Lung (tissue), 12 donors: ENCODE results near the gene HIP1R. TPM values are rescaled to one million over a fixed set of nuclear protein-coding genes. Genes with fewer than 3 reads are reported as not detected.

Experiments used
- ATAC-seq: fragments of 200-7000 bp; cut with Tn5 transposase; one replicate; pipeline ENCODE4 v1.9.1; 2020; ENCODE audit warnings: moderate number of reproducible peaks; ENCODE audit not compliant: insufficient read depth, low FRiP score
- DNase-seq, 3 donors: peaks; one replicate each; pipeline ENCODE4 v3.0.0-alpha.2; 2013 to 2017
- H3K27ac ChIP-seq, 2 donors: one replicate each; pipeline ENCODE4 v1.5.1; 2013; ENCODE audit warnings: mild to moderate bottlenecking in 2 of 2, moderate library complexity in 2 of 2, control low read depth in 1 of 2, inconsistent platforms in 1 of 2, low read depth in 1 of 2, low read length in 1 of 2
- H3K27me3 ChIP-seq, 3 donors: one replicate each; pipeline ENCODE4 v1.5.1; 2013; ENCODE audit warnings: low read length in 2 of 3; ENCODE audit not compliant: control insufficient read depth in 3 of 3, insufficient read depth in 3 of 3
- H3K36me3 ChIP-seq, 4 donors: one replicate each; pipeline ENCODE4 v1.5.1; 2013; ENCODE audit warnings: low read length in 4 of 4, mild to moderate bottlenecking in 1 of 4, moderate library complexity in 1 of 4; ENCODE audit not compliant: control insufficient read depth in 4 of 4, insufficient read depth in 4 of 4
- H3K4me1 ChIP-seq, 5 donors: one replicate each; pipeline ENCODE4 v1.5.1; 2013; ENCODE audit warnings: low read length in 5 of 5, mild to moderate bottlenecking in 2 of 5, moderate library complexity in 1 of 5; ENCODE audit not compliant: control insufficient read depth in 5 of 5, insufficient read depth in 5 of 5
- H3K4me3 ChIP-seq: one replicate; pipeline ENCODE4 v1.5.1; 2013; ENCODE audit warnings: mild to moderate bottlenecking, control low read depth, moderate library complexity
- H3K9ac ChIP-seq, 2 donors: one replicate each; pipeline ENCODE4 v1.5.1; 2013; ENCODE audit warnings: low read length in 2 of 2, control low read depth in 1 of 2; ENCODE audit not compliant: insufficient read depth in 1 of 2
- H3K9me3 ChIP-seq, 4 donors: one replicate each; pipeline ENCODE4 v1.5.1; 2013; ENCODE audit warnings: low read length in 3 of 4, mild to moderate bottlenecking in 1 of 4, moderate library complexity in 1 of 4; ENCODE audit not compliant: control insufficient read depth in 4 of 4, insufficient read depth in 3 of 4
- CTCF ChIP-seq: IDR thresholded peaks from 2 replicates; pipeline ENCODE4 v1.5.1; 2012; ENCODE audit warnings: mild to moderate bottlenecking; ENCODE audit errors: control extremely low read depth, extremely low read depth
- WGBS, 2 donors: extraction: QIAGEN DNeasy Blood & Tissue Kit; methylation state at CpG; one replicate each; pipeline ENCODE4 v1.1.7; 2013; 5-methylcytosine and 5-hydroxymethylcytosine counted together
- polyA plus RNA-seq, 2 donors: library from polyadenylated mRNA; stranded (reverse); fragments of 200-250 nt; gene quantifications; one replicate each; pipeline ENCODE4 v1.2.1, GENCODE V29; 2013
- total RNA-seq, 2 donors: library from RNA; depleted of rRNA in 1 of 2; stranded (reverse); fragments of >200 nt in 1 of 2; gene quantifications; one replicate each; pipeline ENCODE4 v1.2.1, GENCODE V29; 2014 to 2021
- donor health status: control.
- donor health status: control.
- donor health status: Bipolar disorder and iron deficiency.
- donor health status: healthy.
- donor health status: DM: yes; HTN: yes; CAD: no.

HIP1R gene
- total and polyA plus RNA-seq, 4 donors = 33.8 to 56.3 (median 35.4) TPM

DNA sequence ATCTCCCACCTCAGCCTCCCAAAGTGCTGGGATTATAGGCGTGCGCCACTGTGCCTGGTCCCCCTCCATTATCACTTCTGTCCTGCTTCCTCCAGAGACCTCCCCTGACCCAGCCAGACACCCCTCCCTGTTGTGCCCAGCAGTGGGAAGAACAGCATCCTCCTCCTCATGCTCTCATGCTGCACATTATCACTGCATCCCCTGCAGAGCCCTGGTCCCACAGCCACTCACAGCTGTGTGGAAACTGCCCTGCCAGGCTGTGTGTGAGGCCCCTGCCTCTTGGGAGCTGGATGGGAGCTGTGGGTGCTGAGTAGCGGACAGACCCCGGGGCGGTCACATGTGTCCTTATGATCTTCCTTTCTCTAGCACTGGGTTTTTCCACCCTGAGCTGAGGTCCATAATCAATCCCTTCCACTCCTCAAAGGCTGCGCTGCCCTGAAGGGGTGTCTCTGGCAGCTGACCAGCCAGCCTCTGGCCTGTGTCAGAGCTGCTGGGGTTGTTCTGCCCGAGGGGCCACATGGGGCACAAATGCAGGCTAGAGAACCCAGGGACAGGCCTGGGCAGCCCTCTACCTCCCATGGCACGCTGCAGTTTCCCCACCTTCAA lies 9.2 kb downstream of the HIP1R start:
- Histone ChIP-seq H3K36me3 (peaks cover 0 to 5% (median 0%) of the 10 kb centered on the region in 4 donors), H3K27me3 (no peaks in the 10 kb centered on the region), H3K4me1 (peaks cover 0 to 25% (median 11%) of the 10 kb centered on the region in 5 donors), H3K27ac (no peak overlapping the region), H3K4me3 (no peak overlapping the region), H3K9ac (no peak overlapping the region), H3K9me3 (no peaks in the 10 kb centered on the region)
- no peak for DNase-seq
- whole genome bisulfite sequencing, 2 donors = 91 to 93% methylated on average over 8 of the region's 8 CpGs
- TF ChIP-seq CTCF = no peak
- ATAC-seq = no peak

GRCh38 chr12:122845041-122845864 lies 10.0 kb downstream of the HIP1R start:
- Histone ChIP-seq H3K27ac (no peak overlapping the region), H3K36me3 (peaks cover 0 to 5% (median 0%) of the 10 kb centered on the region in 4 donors), H3K27me3 (no peaks in the 10 kb centered on the region), H3K4me1 (peaks cover 0 to 28% (median 11%) of the 10 kb centered on the region in 5 donors), H3K9ac (no peak overlapping the region), H3K9me3 (no peaks in the 10 kb centered on the region), H3K4me3 (no peak overlapping the region)
- DNase-seq (no peak), ATAC-seq (no peak)
- WGBS, 2 donors = 89 to 94% methylated on average over 30 of the region's 30 CpGs
- no peak for TF ChIP-seq CTCF

DNA sequence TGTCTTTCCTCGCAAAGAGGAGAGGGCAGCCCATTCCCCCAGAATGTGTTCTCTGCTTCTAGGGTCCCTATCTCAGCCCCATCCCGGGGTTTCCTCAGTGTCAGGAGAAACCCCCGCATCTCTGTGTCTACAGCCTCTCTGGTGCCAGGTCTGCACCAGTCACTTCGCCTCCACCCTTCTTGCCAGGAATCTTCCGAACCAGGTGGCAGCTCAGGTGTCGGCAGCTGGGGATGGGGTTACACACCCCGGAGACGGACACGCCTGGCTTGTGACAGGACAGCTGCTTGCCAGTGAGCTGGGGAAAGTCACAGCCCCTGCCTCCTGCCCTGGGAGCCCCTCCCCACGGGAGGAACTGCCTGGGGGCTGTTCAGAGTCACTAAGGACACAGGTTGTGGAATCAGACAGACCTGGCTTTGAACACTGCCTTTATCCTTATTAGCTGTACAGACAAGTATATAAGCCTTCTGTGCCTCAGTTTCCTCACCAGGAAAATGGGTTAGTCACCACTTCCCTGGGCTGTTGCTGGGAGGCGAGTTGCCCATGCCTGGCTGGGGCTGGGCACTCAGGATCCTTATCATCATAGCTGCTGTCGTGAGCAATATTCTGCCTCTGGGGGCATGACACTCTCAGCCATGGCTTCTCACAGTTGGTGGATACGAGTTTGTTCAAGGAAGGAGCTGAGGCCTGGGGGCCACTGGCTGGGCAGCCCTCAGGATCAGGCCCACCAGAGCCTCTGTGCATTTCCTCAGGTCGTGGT lies 10.8 kb downstream of the HIP1R start:
- Histone ChIP-seq H3K27ac (no peak overlapping the region), H3K4me3 (no peak overlapping the region), H3K9ac (no peak overlapping the region), H3K27me3 (no peaks in the 10 kb centered on the region), H3K4me1 (peaks cover 0 to 26% (median 11%) of the 10 kb centered on the region in 5 donors), H3K36me3 (peaks cover 0 to 5% (median 0%) of the 10 kb centered on the region in 4 donors), H3K9me3 (no peaks in the 10 kb centered on the region)
- DNase-seq (no peak), ATAC-seq (no peak)
- WGBS, 2 donors = 85 to 88% methylated on average over 14 of the region's 14 CpGs
- TF ChIP-seq CTCF = no peak
